ENCODE results near the gene RSPH6A. TPM values are rescaled to one million over a fixed set of nuclear protein-coding genes. Genes with fewer than 3 reads are reported as not detected.
A peak's percentile ranks its signal among the peaks of the same experiment; 100 is the strongest.

The RSPH6A gene
- total and polyA plus RNA-seq, 2 of the 13 experiments (the other 11 are each of a cell fraction or from before 2014, with no cell fraction given): 0.07 TPM; not detected in 1

GRCh38 chr19:45767881-45768654, 47.0 kb downstream of the RSPH6A start:
- TSS peak; percentile 47 for BruUV-seq (replicated peaks)
- Histone ChIP-seq H4K20me1 (ENCODE audit: insufficient read depth, low read length) (no peaks in the 10 kb centered on the region), H3K9me3 (ENCODE audit: low read length) (no peaks in the 10 kb centered on the region), H3K27ac (ENCODE audit: extremely low read length, insufficient read depth, low read length) (peak overlapping the region; percentile 91), H3K4me2 (ENCODE audit: low read depth, low read length) (peak overlapping the region; percentile 93), H3K36me3 (replicated peaks in 1 of 2; ENCODE audit: control insufficient read depth in 1 of 2, insufficient read depth in 2 of 2, low read length in 2 of 2) (no peaks in the 10 kb centered on the region), H3K27me3 (ENCODE audit: control insufficient read depth in 1 of 2, insufficient read depth in 2 of 2, low read length in 2 of 2) (peaks cover 1 to 2% of the 10 kb centered on the region in 2 experiments; a peak in 2 of 5 replicates), H3K4me1 (ENCODE audit: insufficient read depth, low read length) (peaks cover 16% of the 10 kb centered on the region), H3K79me2 (ENCODE audit: insufficient read depth, low read length) (peaks cover 3% of the 10 kb centered on the region), H3K9ac (ENCODE audit: insufficient read depth, low read depth, low read length) (peak overlapping the region; percentile 91), H2AFZ (ENCODE audit: low read length) (no peak overlapping the region), H3K4me3 (replicated peaks in 1 of 3; ENCODE audit: insufficient read depth in 1 of 3, low read depth in 2 of 3, low read length in 3 of 3) (peak overlapping the region; percentile 75 to 87 (median 76))
- FAIRE-seq (no peak), ATAC-seq (no peak; the same call in 1 of the 3 replicates), DNase-seq (ENCODE audit: low spot score) (peak; percentile 41)
- no CpG with 5 or more reads among the region's 102 CpGs for WGBS (ENCODE audit: low lambda C conversion rate)
- CTCF ChIA-PET (ENCODE audit: low intra/inter-chr PET ratio, low total read pairs): no interaction called here
- POLR2A ChIA-PET: interaction anchor here (1.0 to 4.7 kb wide), 19 partner anchors 9 to 184 kb away, joined by 3 to 94 read pairs (median 7); partner anchors contain the start of genes DMWD, FBXO46, FOXA3 and MYPOP
- intact Hi-C loops (cut with micrococcal nuclease; ENCODE audit: unreplicated experiment): loop anchor here (2.0 to 5.0 kb wide), 2 partner anchors 36 to 75 kb away; partner anchors contain the start of genes FBXO46, MEIOSIN and QPCTL
- in situ Hi-C loops (cut with HindIII; ENCODE audit: extremely low pct_ligation_motif_present, low pct_unique_long_range_greater_than_20kb): no loop called here
- TF ChIP-seq ZNF225 (CRISPR knock-in tag; IDR thresholded peaks at IDR 0.05) (peak; percentile 63; the same call in 1 of the 2 replicates), GATAD2A (CRISPR knock-in tag; IDR thresholded peaks at IDR 0.05) (no peak), MYC (CRISPR knock-in tag; IDR thresholded peaks at IDR 0.05; ENCODE audit: borderline replicate concordance) (peak; percentile 86; the same call in 1 of the 2 replicates), ZNF782 (CRISPR knock-in tag; IDR thresholded peaks at IDR 0.05; ENCODE audit: borderline replicate concordance) (no peak), PAF1 (CRISPR knock-in tag; IDR thresholded peaks at IDR 0.05) (no peak), ZNF720 (CRISPR knock-in tag; IDR thresholded peaks at IDR 0.05) (no peak), FOXC1 (CRISPR knock-in tag; IDR thresholded peaks at IDR 0.05; ENCODE audit: borderline replicate concordance) (0 out of 2 replicates have a peak, but pooled peaks have one; percentile 18), ZNF652 (CRISPR knock-in tag; IDR thresholded peaks at IDR 0.05; ENCODE audit: borderline replicate concordance, low read depth) (no peak), ZBTB7B (CRISPR knock-in tag; IDR thresholded peaks at IDR 0.05) (no peak), ZNF263 (CRISPR knock-in tag; IDR thresholded peaks at IDR 0.05) (no peak; the same call in 1 of the 2 replicates), ZNF816 (CRISPR knock-in tag; IDR thresholded peaks at IDR 0.05; ENCODE audit: borderline replicate concordance) (0 out of 2 replicates have a peak, but pooled peaks have one; percentile 45), NR2F6 (IDR thresholded peaks at IDR 0.05) (no peak), NR2F6 (CRISPR knock-in tag; IDR thresholded peaks at IDR 0.05) (no peak), YY1 (IDR thresholded peaks at IDR 0.05; ENCODE audit: insufficient read depth, insufficient replicate concordance, low read depth, low read length) (no peak), ZNF660 (CRISPR knock-in tag; IDR thresholded peaks at IDR 0.05; ENCODE audit: borderline replicate concordance, low read depth) (no peak), EEA1 (CRISPR knock-in tag; IDR thresholded peaks at IDR 0.05; ENCODE audit: borderline replicate concordance) (no peak), ZEB1 (IDR thresholded peaks at IDR 0.05; ENCODE audit: insufficient replicate concordance, low read depth) (no peak), CEBPG (CRISPR knock-in tag; IDR thresholded peaks at IDR 0.05) (no peak), HMG20B (CRISPR knock-in tag; conservative IDR thresholded peaks at IDR 0.05) (no peak), RBAK (CRISPR knock-in tag; IDR thresholded peaks at IDR 0.05) (no peak), MEIS1 (CRISPR knock-in tag; IDR thresholded peaks at IDR 0.05; ENCODE audit: borderline replicate concordance) (no peak), ZNF451 (CRISPR knock-in tag; IDR thresholded peaks at IDR 0.05) (0 out of 2 replicates have a peak, but pooled peaks have one; percentile 13), TRAFD1 (CRISPR knock-in tag; IDR thresholded peaks at IDR 0.05; ENCODE audit: borderline replicate concordance) (no peak), KLF11 (CRISPR knock-in tag; IDR thresholded peaks at IDR 0.05) (no peak)

Data from HepG2 (cell line).